ENCODE data around the gene ANO4. TPM values are rescaled to one million over a fixed set of nuclear protein-coding genes. Genes with fewer than 3 reads are reported as not detected.

The ANO4 gene
- total and polyA plus RNA-seq, 2 of the 8 experiments (the other 6 are each of a cell fraction or from before 2014, with no cell fraction given) = 1.1 to 3.4 TPM

DNA sequence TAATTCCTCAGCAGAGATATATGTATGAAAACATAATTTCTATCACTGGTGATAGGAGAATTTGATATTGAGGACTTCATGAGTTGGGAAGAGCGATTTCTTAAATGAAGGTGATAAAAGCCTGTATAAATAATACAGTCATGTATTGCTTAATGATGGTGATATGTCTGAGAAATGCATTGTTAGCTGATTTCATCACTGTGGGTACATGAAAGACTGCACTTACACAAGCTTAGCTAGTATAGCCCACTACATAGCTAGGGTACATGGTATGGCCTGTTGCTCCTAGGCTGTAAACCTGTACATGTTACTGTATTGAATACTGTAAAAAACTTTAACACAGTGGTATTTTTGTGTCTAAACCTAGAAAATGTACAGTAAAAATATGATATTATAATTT, 63.4 kb downstream of the ANO4 start:
- Histone ChIP-seq H3K14ac (ENCODE audit: insufficient read length) (no peak overlapping the region), H2AFZ (ENCODE audit: low read length) (no peak overlapping the region), H3K4me2 (ENCODE audit: insufficient read depth in 1 of 2, low read depth in 2 of 2, low read length in 2 of 2) (no peak overlapping the region), H4K8ac (ENCODE audit: extremely low read depth, insufficient read depth, low read length) (no peak overlapping the region), H2BK120ac (replicated peaks; ENCODE audit: low read depth, low read length) (no peak overlapping the region), H2BK12ac (ENCODE audit: low read depth, low read length) (no peak overlapping the region), H2BK5ac (ENCODE audit: low read depth, low read length) (no peak overlapping the region), H3K9me3 (ENCODE audit: insufficient read depth in 2 of 2, low read depth in 1 of 2, low read length in 1 of 2) (no peaks in the 10 kb centered on the region), H3K56ac (replicated peaks; ENCODE audit: insufficient read length, low read depth, low read length) (no peak overlapping the region), H2AK5ac (ENCODE audit: low read depth, low read length) (no peak overlapping the region), H4K20me1 (replicated peaks in 1 of 2; ENCODE audit: control insufficient read depth in 1 of 2, insufficient read depth in 2 of 2, low read length in 2 of 2) (no peaks in the 10 kb centered on the region), H3K27me3 (replicated peaks in 1 of 4; ENCODE audit: control insufficient read depth in 3 of 4, extremely low read depth in 1 of 4, insufficient read depth in 3 of 4, low read length in 3 of 4) (no peaks in the 10 kb centered on the region), H3K27ac (ENCODE audit: low read depth, low read length) (no peak overlapping the region), H3K36me3 (ENCODE audit: control insufficient read depth in 2 of 4, insufficient read depth in 4 of 4, low read length in 3 of 4) (no peaks in the 10 kb centered on the region), H3K23me2 (ENCODE audit: low read depth, low read length) (no peaks in the 10 kb centered on the region), H2BK15ac (ENCODE audit: low read length) (no peak overlapping the region), H3K79me1 (ENCODE audit: low read depth, low read length) (no peaks in the 10 kb centered on the region), H4K91ac (replicated peaks; ENCODE audit: insufficient read length, low read length) (no peak overlapping the region), H2BK20ac (ENCODE audit: low read length) (no peak overlapping the region), H4K5ac (ENCODE audit: insufficient read length, low read depth, low read length) (no peak overlapping the region), H3K4me3 (ENCODE audit: extremely low read depth in 1 of 4, insufficient read depth in 2 of 4, low read depth in 3 of 4, low read length in 4 of 4) (no peak overlapping the region), H3K4me1 (replicated peaks in 1 of 4; ENCODE audit: control insufficient read depth in 3 of 4, insufficient read depth in 4 of 4, low read length in 3 of 4) (no peaks in the 10 kb centered on the region), H3K79me2 (ENCODE audit: control insufficient read depth in 1 of 2, insufficient read depth in 2 of 2, low read length in 2 of 2) (no peaks in the 10 kb centered on the region), H3K23ac (ENCODE audit: insufficient read length) (no peak overlapping the region), H3K18ac (ENCODE audit: extremely low read depth, low read length) (no peak overlapping the region), H3K4ac (replicated peaks; ENCODE audit: insufficient read length, low read depth, low read length) (no peak overlapping the region), H3K9ac (replicated peaks in 1 of 4; ENCODE audit: extremely low read depth in 1 of 4, low read depth in 3 of 4, low read length in 3 of 4) (no peak overlapping the region)
- TF ChIP-seq EP300 (IDR thresholded peaks at IDR 0.05; ENCODE audit: borderline replicate concordance in 1 of 2, low read depth in 2 of 2, low read length in 2 of 2) = no peak
- TF ChIP-seq KDM1A (IDR thresholded peaks at IDR 0.05; ENCODE audit: borderline replicate concordance, low read length) = no peak
- no peak for TF ChIP-seq TAF1 (IDR thresholded peaks at IDR 0.05; ENCODE audit: low read depth, low read length)
- FAIRE-seq = no peak
- DNase-seq (ENCODE audit: low read depth in 1 of 2, low spot score in 2 of 2) = no peak
- POLR2A ChIA-PET (ENCODE audit: partially characterized antibody) = no interaction called here
- 95% methylated on average over 1 of the region's 1 CpG; no CpG with 5 or more reads in 1 of the 2 experiments for WGBS, 2 experiments (ENCODE audit: extremely low coverage in 1 of 2, insufficient coverage in 1 of 2, insufficient read length in 1 of 2, insufficient replicate concordance in 2 of 2, low coverage in 1 of 2, low lambda C conversion rate in 2 of 2, missing lambda C conversion rate in 1 of 2)
- CTCF ChIA-PET (ENCODE audit: partially characterized antibody) = interaction anchor here (1.0 to 2.4 kb wide), 2 partner anchors 11 to 19 kb away, joined by 3 to 6 read pairs; no protein-coding TSS in a partner anchor
